Measurements from ENCODE around the gene ZC3H4. TPM values are rescaled to one million over a fixed set of nuclear protein-coding genes. Genes with fewer than 3 reads are reported as not detected.

ZC3H4 gene
- total and polyA plus RNA-seq, 2 donors (not counting 1 experiment from before 2014, with no cell fraction given), result 8.4 to 13.5 TPM

DNA sequence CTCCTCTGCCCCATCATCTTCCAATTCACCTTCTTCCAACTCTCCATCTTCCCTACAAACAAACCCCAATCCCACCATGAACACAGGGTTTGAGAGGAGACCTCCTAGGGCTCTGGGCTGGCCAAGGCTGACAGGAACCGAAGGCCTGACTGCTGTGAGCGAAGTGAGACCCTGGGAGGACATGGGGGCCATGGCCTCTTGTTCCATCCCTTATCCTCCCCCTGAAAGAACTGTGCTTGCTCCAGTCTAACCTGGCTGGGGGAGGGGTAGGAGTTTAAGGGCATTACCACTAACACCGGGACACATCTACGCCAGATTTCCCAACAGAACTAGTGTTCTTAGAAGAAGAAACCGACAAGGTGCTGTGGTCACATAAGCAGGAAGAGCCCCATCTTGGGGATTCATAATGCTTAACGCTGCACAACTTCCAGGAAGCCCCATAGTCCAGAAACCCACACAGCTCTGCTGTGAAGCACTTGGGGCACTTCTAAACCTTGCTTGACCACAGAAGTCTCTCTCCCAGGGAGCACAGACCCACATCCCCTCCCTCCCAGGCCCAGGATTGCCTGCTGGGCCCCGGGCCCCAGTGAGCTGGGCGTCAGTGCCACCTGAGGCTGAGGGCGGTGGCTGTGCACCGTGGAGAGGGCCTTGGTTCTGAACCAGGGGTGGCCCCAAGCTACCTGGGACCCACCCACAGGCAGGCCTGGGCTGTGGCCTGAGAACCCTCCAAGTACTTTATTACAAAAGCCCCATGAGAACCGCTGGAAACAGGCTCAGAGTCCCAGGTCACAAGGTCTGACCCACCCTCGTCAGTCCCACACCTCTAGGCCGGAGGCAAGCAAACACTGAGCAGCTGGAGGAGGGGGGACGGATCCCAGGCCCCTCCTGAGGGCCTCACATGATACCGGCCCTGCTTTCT, 18.8 kb downstream of the ZC3H4 start:
- H3K36me3 ChIP-seq (ENCODE audit: control insufficient read depth, insufficient read depth, low read length), result peaks cover 15% of the 10 kb centered on the region
- H3K9ac ChIP-seq (ENCODE audit: insufficient read depth, low read length), result no peak overlapping the region

DNA sequence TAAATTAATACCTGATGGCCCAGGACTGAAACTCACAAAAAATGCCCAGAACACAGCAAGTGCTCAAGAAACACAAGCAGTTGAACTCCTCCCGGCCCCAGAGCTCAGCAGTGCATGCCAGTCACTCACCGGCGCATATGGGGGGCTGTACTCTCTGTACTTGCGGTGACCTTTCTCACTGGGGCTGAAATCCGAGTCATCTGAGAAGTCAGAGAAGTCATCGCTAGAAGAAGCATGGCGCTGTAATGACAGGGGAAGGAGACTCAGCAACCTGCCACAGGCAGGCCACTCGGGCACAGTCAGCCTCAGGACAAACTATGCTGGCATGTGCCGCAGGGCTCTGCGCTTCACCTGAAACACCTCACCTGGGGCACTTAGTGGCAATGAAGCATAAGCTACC, 19.7 kb downstream of the ZC3H4 start:
- Histone ChIP-seq H3K4me1 (ENCODE audit: control insufficient read depth, extremely low read depth, insufficient read depth, low read length) (peaks cover 6% of the 10 kb centered on the region), H3K36me3 (ENCODE audit: control insufficient read depth, insufficient read depth, low read length) (peaks cover 17% of the 10 kb centered on the region), H3K79me2 (ENCODE audit: control insufficient read depth, insufficient read depth, low read length) (peaks cover 50% of the 10 kb centered on the region), H4K20me1 (ENCODE audit: control insufficient read depth, extremely low read depth, insufficient read depth, low read length) (no peaks in the 10 kb centered on the region), H3K4me3 (replicated peaks in 1 of 4; ENCODE audit: control extremely low read depth in 1 of 4, insufficient read depth in 1 of 4, low read depth in 3 of 4, low read length in 4 of 4) (no peak overlapping the region), H2AFZ (ENCODE audit: low read length) (no peak overlapping the region), H3K27me3 (ENCODE audit: control insufficient read depth, insufficient read depth, low read length) (no peaks in the 10 kb centered on the region), H3K9ac (ENCODE audit: insufficient read depth, low read length) (no peak overlapping the region), H3K4me2 (ENCODE audit: extremely low read depth, insufficient read depth, low read length) (no peak overlapping the region), H3K27ac (ENCODE audit: insufficient read depth, low read length) (no peak overlapping the region), H3K9me3 (ENCODE audit: control insufficient read depth, insufficient read depth, low read depth, low read length) (no peaks in the 10 kb centered on the region)
- DNase-seq (ENCODE audit: low read depth in 2 of 2), result no peak
- no peak for TF ChIP-seq EZH2 (IDR thresholded peaks at IDR 0.05; ENCODE audit: low read length, missing control alignments)
- TF ChIP-seq, protein P1, sequence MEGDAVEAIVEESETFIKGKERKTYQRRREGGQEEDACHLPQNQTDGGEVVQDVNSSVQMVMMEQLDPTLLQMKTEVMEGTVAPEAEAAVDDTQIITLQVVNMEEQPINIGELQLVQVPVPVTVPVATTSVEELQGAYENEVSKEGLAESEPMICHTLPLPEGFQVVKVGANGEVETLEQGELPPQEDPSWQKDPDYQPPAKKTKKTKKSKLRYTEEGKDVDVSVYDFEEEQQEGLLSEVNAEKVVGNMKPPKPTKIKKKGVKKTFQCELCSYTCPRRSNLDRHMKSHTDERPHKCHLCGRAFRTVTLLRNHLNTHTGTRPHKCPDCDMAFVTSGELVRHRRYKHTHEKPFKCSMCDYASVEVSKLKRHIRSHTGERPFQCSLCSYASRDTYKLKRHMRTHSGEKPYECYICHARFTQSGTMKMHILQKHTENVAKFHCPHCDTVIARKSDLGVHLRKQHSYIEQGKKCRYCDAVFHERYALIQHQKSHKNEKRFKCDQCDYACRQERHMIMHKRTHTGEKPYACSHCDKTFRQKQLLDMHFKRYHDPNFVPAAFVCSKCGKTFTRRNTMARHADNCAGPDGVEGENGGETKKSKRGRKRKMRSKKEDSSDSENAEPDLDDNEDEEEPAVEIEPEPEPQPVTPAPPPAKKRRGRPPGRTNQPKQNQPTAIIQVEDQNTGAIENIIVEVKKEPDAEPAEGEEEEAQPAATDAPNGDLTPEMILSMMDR (conservative IDR thresholded peaks at IDR 0.05 in 1 of 2, IDR thresholded peaks at IDR 0.05 in 1 of 2; ENCODE audit: low read depth in 1 of 2, low read length in 2 of 2), result no peak

More for the DNA sequence above, 18.8 kb downstream of the ZC3H4 start:
- no peaks in the 10 kb centered on the region for H3K9me3 ChIP-seq (ENCODE audit: control insufficient read depth, insufficient read depth, low read depth, low read length)
- peaks cover 6% of the 10 kb centered on the region for H3K4me1 ChIP-seq (ENCODE audit: control insufficient read depth, extremely low read depth, insufficient read depth, low read length)
- no peaks in the 10 kb centered on the region for H3K27me3 ChIP-seq (ENCODE audit: control insufficient read depth, insufficient read depth, low read length)
- peak in 1 of 2 donors; percentile 45 for DNase-seq (ENCODE audit: low read depth in 2 of 2)
- peak overlapping the region; percentile 25 for H3K27ac ChIP-seq (ENCODE audit: insufficient read depth, low read length)
- no peak overlapping the region for H2AFZ ChIP-seq (ENCODE audit: low read length)
- peaks cover 58% of the 10 kb centered on the region for H3K79me2 ChIP-seq (ENCODE audit: control insufficient read depth, insufficient read depth, low read length)
- TF ChIP-seq, protein P1 (conservative IDR thresholded peaks at IDR 0.05 in 1 of 2, IDR thresholded peaks at IDR 0.05 in 1 of 2; ENCODE audit: low read depth in 1 of 2, low read length in 2 of 2), result no peak
- TF ChIP-seq EZH2 (IDR thresholded peaks at IDR 0.05; ENCODE audit: low read length, missing control alignments), result no peak
- no peak overlapping the region for H3K4me2 ChIP-seq (ENCODE audit: extremely low read depth, insufficient read depth, low read length)
- H4K20me1 ChIP-seq (ENCODE audit: control insufficient read depth, extremely low read depth, insufficient read depth, low read length), result no peaks in the 10 kb centered on the region
- H3K4me3 ChIP-seq (replicated peaks in 1 of 4; ENCODE audit: control extremely low read depth in 1 of 4, insufficient read depth in 1 of 4, low read depth in 3 of 4, low read length in 4 of 4), result no peak overlapping the region

DNA sequence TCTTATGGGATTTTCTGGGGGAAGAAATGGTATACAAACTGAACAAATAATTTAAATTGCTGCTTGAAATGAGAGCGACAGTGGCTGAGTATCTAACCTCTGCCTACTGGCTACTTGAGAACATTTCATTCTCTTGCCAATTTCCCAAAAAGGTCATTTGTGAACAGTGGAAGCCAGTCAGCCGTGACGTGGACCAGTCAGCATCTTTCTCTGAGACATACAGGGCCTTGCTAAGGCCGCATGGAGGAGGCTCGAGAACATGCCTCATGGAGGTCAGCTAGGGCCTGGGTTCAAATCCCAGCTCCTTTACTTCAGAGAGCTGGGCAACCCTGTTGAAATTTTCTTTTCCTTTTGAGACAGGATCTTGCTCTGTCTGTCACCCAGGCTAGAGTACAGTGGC, 20.3 kb downstream of the ZC3H4 start:
- Histone ChIP-seq H3K4me3 (replicated peaks in 1 of 4; ENCODE audit: control extremely low read depth in 1 of 4, insufficient read depth in 1 of 4, low read depth in 3 of 4, low read length in 4 of 4) (no peak overlapping the region), H4K20me1 (ENCODE audit: control insufficient read depth, extremely low read depth, insufficient read depth, low read length) (no peaks in the 10 kb centered on the region)

More for the DNA sequence above, 20.3 kb downstream of the ZC3H4 start:
- Histone ChIP-seq H3K79me2 (ENCODE audit: control insufficient read depth, insufficient read depth, low read length) (peaks cover 44% of the 10 kb centered on the region), H3K9me3 (ENCODE audit: control insufficient read depth, insufficient read depth, low read depth, low read length) (no peaks in the 10 kb centered on the region), H3K4me2 (ENCODE audit: extremely low read depth, insufficient read depth, low read length) (no peak overlapping the region), H2AFZ (ENCODE audit: low read length) (no peak overlapping the region), H3K27me3 (ENCODE audit: control insufficient read depth, insufficient read depth, low read length) (no peaks in the 10 kb centered on the region), H3K4me1 (ENCODE audit: control insufficient read depth, extremely low read depth, insufficient read depth, low read length) (peaks cover 6% of the 10 kb centered on the region), H3K9ac (ENCODE audit: insufficient read depth, low read length) (no peak overlapping the region), H3K27ac (ENCODE audit: insufficient read depth, low read length) (no peak overlapping the region), H3K36me3 (ENCODE audit: control insufficient read depth, insufficient read depth, low read length) (peaks cover 17% of the 10 kb centered on the region)
- no peak for DNase-seq (ENCODE audit: low read depth in 2 of 2)
- TF ChIP-seq, protein P1 (conservative IDR thresholded peaks at IDR 0.05 in 1 of 2, IDR thresholded peaks at IDR 0.05 in 1 of 2; ENCODE audit: low read depth in 1 of 2, low read length in 2 of 2), result no peak
- no peak for TF ChIP-seq EZH2 (IDR thresholded peaks at IDR 0.05; ENCODE audit: low read length, missing control alignments)

Measured in fibroblast of lung (primary cell).